RKO (cell line): ENCODE results near the gene SERPINB2.

ENCODE experiments used
- DNase-seq: peaks from one replicate; pipeline ENCODE4 v3.0.0-alpha.2; 2016; ENCODE audit warnings: low spot score

SERPINB2 gene

GRCh38 chr18:63887424-63887823 is at the start of gene SERPINB2:
TSS of gene SERPINB2 (plus strand) at chr18:63887705. CDS start at chr18:63891445, 3,740 bp downstream.
- peak; percentile 23 for DNase-seq

- DNase-seq, result no peak
Measured at GRCh38 chr18:63843008-63843407, 44.5 kb upstream of the SERPINB2 start.

GRCh38 chr18:63844254-63844653 is 43.3 kb upstream of the SERPINB2 start:
- peak; percentile 48 for DNase-seq

GRCh38 chr18:63848159-63848558 is 39.3 kb upstream of the SERPINB2 start:
- peak; percentile 70 for DNase-seq

GRCh38 chr18:63850020-63850419 is 37.5 kb upstream of the SERPINB2 start:
- peak; percentile 52 for DNase-seq

- DNase-seq, result no peak
Measured at GRCh38 chr18:63850636-63851035, 36.9 kb upstream of the SERPINB2 start.

- DNase-seq, result no peak
Measured at GRCh38 chr18:63858456-63858855, 29.0 kb upstream of the SERPINB2 start.

- no peak for DNase-seq
Measured at GRCh38 chr18:63859781-63860475, 27.6 kb upstream of the SERPINB2 start.

GRCh38 chr18:63860531-63860930 is 27.0 kb upstream of the SERPINB2 start:
- no peak for DNase-seq

- DNase-seq, result no peak
Measured at GRCh38 chr18:63867368-63868125, 20.0 kb upstream of the SERPINB2 start.

GRCh38 chr18:63868546-63868945 is 19.0 kb upstream of the SERPINB2 start:
- DNase-seq, result no peak

GRCh38 chr18:63869374-63869773 is 18.1 kb upstream of the SERPINB2 start:
- DNase-seq, result peak; percentile 22

GRCh38 chr18:63869851-63870250 is 17.7 kb upstream of the SERPINB2 start:
- DNase-seq, result peak; percentile 32

- no peak for DNase-seq
Measured at GRCh38 chr18:63871836-63872235, 15.7 kb upstream of the SERPINB2 start.

- no peak for DNase-seq
Measured at GRCh38 chr18:63872586-63872985, 14.9 kb upstream of the SERPINB2 start.

- no peak for DNase-seq
Measured at GRCh38 chr18:63878343-63878742, 9.2 kb upstream of the SERPINB2 start.

- DNase-seq, result no peak
Measured at GRCh38 chr18:63878925-63879324, 8.6 kb upstream of the SERPINB2 start.

GRCh38 chr18:63879709-63880108 is 7.8 kb upstream of the SERPINB2 start:
- DNase-seq, result no peak

GRCh38 chr18:63881851-63882250 is 5.7 kb upstream of the SERPINB2 start:
- peak; percentile 39 for DNase-seq

- peak; percentile 65 for DNase-seq
Measured at GRCh38 chr18:63882333-63883141, 5.0 kb upstream of the SERPINB2 start.

GRCh38 chr18:63883617-63884016 is 3.9 kb upstream of the SERPINB2 start:
- no peak for DNase-seq

GRCh38 chr18:63888470-63889190 is 1.1 kb downstream of the SERPINB2 start:
- no peak for DNase-seq
